Psoas muscle (tissue), 8 donors: ENCODE results near the gene MED28. TPM values are rescaled to one million over a fixed set of nuclear protein-coding genes. Genes with fewer than 3 reads are reported as not detected.
"Not testable (repeated sequence)": the region's sequence is repeated elsewhere in the genome, so short reads cannot be mapped to it uniquely, and the experiment has no call there.

Experiments used
- ATAC-seq, 4 donors: fragments of 200-7000 bp; cut with Tn5 transposase; one replicate each; pipeline ENCODE4 v1.9.1; 2020; ENCODE audit warnings: moderate library complexity in 3 of 4, mild to moderate bottlenecking in 2 of 4
- DNase-seq, 2 donors: peaks; one replicate each; pipeline ENCODE4 v3.0.0-alpha.2; 2020
- H3K27ac ChIP-seq: fragments of 200-600 bp; one replicate; pipeline ENCODE4 v1.8.0; 2022
- H3K27me3 ChIP-seq, 3 donors: fragments of 200-600 bp in 1 of 3; one replicate each; pipeline versions ENCODE4 v1.6.1 to v1.8.0; 2013 to 2022; ENCODE audit warnings: low read length in 2 of 3, mild to moderate bottlenecking in 2 of 3, moderate library complexity in 1 of 3; ENCODE audit not compliant: insufficient read depth in 3 of 3
- H3K36me3 ChIP-seq, 2 donors: fragments of 200-600 bp in 1 of 2; one replicate each; pipeline versions ENCODE4 v1.6.1 to v1.8.0; 2013 to 2022; ENCODE audit warnings: low read depth in 1 of 2, mild to moderate bottlenecking in 1 of 2, moderate library complexity in 1 of 2; ENCODE audit not compliant: insufficient read depth in 1 of 2
- H3K4me1 ChIP-seq: fragments of 200-600 bp; one replicate; pipeline ENCODE4 v1.8.0; 2022
- H3K4me3 ChIP-seq: fragments of 200-600 bp; one replicate; pipeline ENCODE4 v1.8.0; 2022; ENCODE audit warnings: mild to moderate bottlenecking
- H3K9me3 ChIP-seq: fragments of 200-600 bp; one replicate; pipeline ENCODE4 v1.8.0; 2022
- CTCF ChIP-seq: fragments of 200-600 bp; IDR thresholded peaks from one replicate; pipeline ENCODE4 v1.8.0; 2022; ENCODE audit warnings: antibody characterized with exemption
- WGBS, 3 donors: extraction: QIAGEN DNeasy Blood & Tissue Kit; methylation state at CpG; one replicate each; pipeline versions ENCODE4 v1.1.6 to v1.1.7; 2013; 5-methylcytosine and 5-hydroxymethylcytosine counted together
- intact Hi-C, 2 donors: fragments of 100-400 bp; cut with DNase I; formaldehyde crosslinking; loops; one replicate each; pipeline versions ENCODE4 v1.11.0 to v1.14.2; 2022
- polyA plus RNA-seq, 3 donors: library from polyadenylated mRNA; stranded (reverse); fragments of 200-250 nt; gene quantifications; one replicate each; pipeline ENCODE4 v1.2.3, GENCODE V29; 2013
- total RNA-seq, 4 donors: library from RNA; stranded (reverse); fragmentation: NEBNext Ultra II Directional in 2 of 4; extraction: Animal tissue kit (Norgen Biotek cat#: 25700) in 2 of 4; gene quantifications; one replicate each; pipeline versions ENCODE4 v1.2.1 to v1.2.4, GENCODE V29; 2021 to 2023
- donor health status: healthy with polysubstance abuse.
- donor health status: DM: no; HTN: no; CAD: no; lungs with moderate emphysema.
- donor health status: Bipolar disorder and iron deficiency.
- donor health status: healthy.
- donor health status: DM: yes; HTN: yes; CAD: no.
- donor health status: DM: no; HTN: no; CAD: no.
- donor health status: DM: no; HTN: no; CAD: no.
- donor health status: DM: yes; HTN: yes; CAD: no.

The MED28 gene
- total and polyA plus RNA-seq, 7 donors = 27.2 to 58.3 (median 36.2) TPM

GRCh38 chr4:17657090-17657489 lies 42.6 kb downstream of the MED28 start:
- TF ChIP-seq CTCF = no peak
- DNase-seq (no peak), ATAC-seq (no peak)
- Histone ChIP-seq H3K4me3 (no peak overlapping the region), H3K27ac (no peak overlapping the region), H3K36me3 (no peaks in the 10 kb centered on the region), H3K4me1 (no peaks in the 10 kb centered on the region), H3K9me3 (no peaks in the 10 kb centered on the region), H3K27me3 (no peaks in the 10 kb centered on the region)
- intact Hi-C loops = no loop called here
- 72 to 85% (median 83%) methylated on average over 1 of the region's 1 CpG for WGBS, 3 donors

- Histone ChIP-seq H3K36me3 (no peaks in the 10 kb centered on the region), H3K9me3 (no peaks in the 10 kb centered on the region), H3K4me1 (no peaks in the 10 kb centered on the region), H3K27ac (no peak overlapping the region), H3K4me3 (no peak overlapping the region), H3K27me3 (no peaks in the 10 kb centered on the region)
- DNase-seq (no peak), ATAC-seq (no peak)
- intact Hi-C loops = no loop called here
- TF ChIP-seq CTCF = no peak
- WGBS, 3 donors = 80 to 83% (median 82%) methylated on average over 9 of the region's 9 CpGs
These were observed 43.4 kb downstream of the MED28 start for GRCh38 chr4:17657849-17658248.

GRCh38 chr4:17659196-17659595 lies 44.8 kb downstream of the MED28 start:
- DNase-seq, H3K9me3 ChIP-seq, ATAC-seq, H3K36me3 ChIP-seq, H3K4me1 ChIP-seq, H3K27ac ChIP-seq, intact Hi-C loops, H3K4me3 ChIP-seq, H3K27me3 ChIP-seq: not testable (repeated sequence)
- WGBS, 3 donors = 94 to 96% (median 95%) methylated on average over 8 of the region's 8 CpGs

- H3K27ac ChIP-seq = no peak overlapping the region
- peak in 1 of 4 donors; percentile 48 for ATAC-seq
- H3K4me3 ChIP-seq = no peak overlapping the region
- no peaks in the 10 kb centered on the region for H3K4me1 ChIP-seq
- H3K27me3 ChIP-seq = no peaks in the 10 kb centered on the region
- no peak for DNase-seq
- H3K36me3 ChIP-seq = no peaks in the 10 kb centered on the region
- no peak for TF ChIP-seq CTCF
- no peaks in the 10 kb centered on the region for H3K9me3 ChIP-seq
- WGBS, 3 donors = 90 to 97% (median 94%) methylated on average over 3 of the region's 3 CpGs
- intact Hi-C loops = no loop called here
These were observed 48.3 kb downstream of the MED28 start for GRCh38 chr4:17662694-17663093.

- intact Hi-C loops = loop anchor here in 1 of 2 donors (1.0 kb wide), 1 partner anchor 45 kb away; no protein-coding TSS in a partner anchor
- no peaks in the 10 kb centered on the region for H3K4me1 ChIP-seq
- TF ChIP-seq CTCF = no peak
- no peaks in the 10 kb centered on the region for H3K9me3 ChIP-seq
- no peak overlapping the region for H3K27ac ChIP-seq
- 46 to 52% (median 52%) methylated on average over 4 of the region's 4 CpGs for WGBS, 3 donors
- no peak overlapping the region for H3K4me3 ChIP-seq
- no peaks in the 10 kb centered on the region for H3K36me3 ChIP-seq
- ATAC-seq (no peak), DNase-seq (no peak)
- no peaks in the 10 kb centered on the region for H3K27me3 ChIP-seq
These were observed 50.3 kb downstream of the MED28 start for GRCh38 chr4:17664755-17665154.
